Testis (tissue), 3 donors: Measurements from ENCODE around the gene RAD18. TPM values are rescaled to one million over a fixed set of nuclear protein-coding genes. Genes with fewer than 3 reads are reported as not detected.

Source experiments
- DNase-seq: peaks from one replicate; pipeline ENCODE4 v3.0.0-alpha.2; 2019
- H3K27ac ChIP-seq, 2 donors: fragments of 200-600 bp; sonication (generic); one replicate each; pipeline ENCODE4 v1.5.1; 2019
- H3K27me3 ChIP-seq: fragments of 200-600 bp; sonication (generic); one replicate; pipeline ENCODE4 v1.5.1; 2019
- H3K36me3 ChIP-seq: fragments of 200-600 bp; sonication (generic); one replicate; pipeline ENCODE4 v1.5.1; 2017; ENCODE audit warnings: low read depth; ENCODE audit errors: missing control alignments
- H3K4me1 ChIP-seq: fragments of 200-600 bp; sonication (generic); one replicate; pipeline ENCODE4 v1.5.1; 2019
- H3K4me3 ChIP-seq, 2 donors: fragments of 200-600 bp; sonication (generic); one replicate each; pipeline ENCODE4 v1.5.1; 2017 to 2019
- H3K9me3 ChIP-seq: fragments of 200-600 bp; sonication (generic); one replicate; pipeline ENCODE4 v1.5.1; 2017
- POLR2A ChIP-seq: fragments of 450-650 bp; IDR thresholded peaks from one replicate; pipeline ENCODE4 v1.6.1; 2017; ENCODE audit warnings: antibody characterized with exemption, mild to moderate bottlenecking, moderate library complexity
- WGBS, 2 donors: methylation state at CpG; one replicate each; pipeline ENCODE4 v1.1.5; 2018; 5-methylcytosine and 5-hydroxymethylcytosine counted together
- intact Hi-C: fragments of 100-400 bp; cut with DNase I; formaldehyde crosslinking; loops from one replicate; pipeline ENCODE4 v1.15.1; 2023; ENCODE audit warnings: low total_unique reads
- polyA plus RNA-seq: library from polyadenylated mRNA; stranded (reverse); fragments of 350-450 nt; fragmentation: Illumina TruSeq; extraction: RNeasy Lipid Tissue Mini Kit (QIAGEN cat#74804); gene quantifications from one replicate; pipeline ENCODE4 v1.2.3, GENCODE V29; 2014; ENCODE audit warnings: low read depth, low replicate concordance; ENCODE audit not compliant: insufficient read depth
- total RNA-seq, 2 donors: library from RNA; depleted of rRNA; stranded (reverse); fragments of >200 nt; gene quantifications; one replicate each; pipeline ENCODE4 v1.2.3, GENCODE V29; 2016
- TF ChIP-seq, protein P1 (sequence below), 3 experiments: fragments of 450-650 bp in 2 of 3; fragments of 200-600 bp in 1 of 3; sonication (generic) in 1 of 3; IDR thresholded peaks; one replicate each; pipeline ENCODE4 v1.5.1; 2016 to 2019; ENCODE audit warnings: antibody characterized with exemption in 3 of 3, mild to moderate bottlenecking in 2 of 3, moderate library complexity in 1 of 3

The RAD18 gene
- total and polyA plus RNA-seq, 3 donors from 2014 or later, result 7.6 to 27.0 (median 18.8) TPM

DNA sequence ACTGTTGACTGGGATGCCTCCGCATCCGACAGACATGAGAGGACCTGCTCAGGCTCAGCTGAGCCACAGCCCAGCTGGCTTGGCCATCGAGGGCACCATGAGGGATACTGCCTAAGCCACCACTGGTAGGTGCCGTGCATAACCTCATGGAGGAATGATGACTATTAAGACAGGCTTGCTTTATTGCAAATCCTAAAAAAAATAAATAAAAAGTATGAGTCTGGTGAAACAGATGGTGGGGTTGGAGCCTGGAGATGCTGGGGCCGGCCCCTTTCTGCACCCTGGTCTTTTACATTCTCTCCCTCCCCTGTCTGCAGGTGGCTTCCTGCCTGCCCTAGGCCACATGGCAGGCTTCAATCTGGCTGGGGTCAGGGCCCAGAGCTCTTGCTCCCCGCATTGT lies 24.0 kb upstream of the RAD18 start:
- 85 to 88% methylated on average over 6 of the region's 6 CpGs for WGBS, 2 donors
- TF ChIP-seq, protein P1, sequence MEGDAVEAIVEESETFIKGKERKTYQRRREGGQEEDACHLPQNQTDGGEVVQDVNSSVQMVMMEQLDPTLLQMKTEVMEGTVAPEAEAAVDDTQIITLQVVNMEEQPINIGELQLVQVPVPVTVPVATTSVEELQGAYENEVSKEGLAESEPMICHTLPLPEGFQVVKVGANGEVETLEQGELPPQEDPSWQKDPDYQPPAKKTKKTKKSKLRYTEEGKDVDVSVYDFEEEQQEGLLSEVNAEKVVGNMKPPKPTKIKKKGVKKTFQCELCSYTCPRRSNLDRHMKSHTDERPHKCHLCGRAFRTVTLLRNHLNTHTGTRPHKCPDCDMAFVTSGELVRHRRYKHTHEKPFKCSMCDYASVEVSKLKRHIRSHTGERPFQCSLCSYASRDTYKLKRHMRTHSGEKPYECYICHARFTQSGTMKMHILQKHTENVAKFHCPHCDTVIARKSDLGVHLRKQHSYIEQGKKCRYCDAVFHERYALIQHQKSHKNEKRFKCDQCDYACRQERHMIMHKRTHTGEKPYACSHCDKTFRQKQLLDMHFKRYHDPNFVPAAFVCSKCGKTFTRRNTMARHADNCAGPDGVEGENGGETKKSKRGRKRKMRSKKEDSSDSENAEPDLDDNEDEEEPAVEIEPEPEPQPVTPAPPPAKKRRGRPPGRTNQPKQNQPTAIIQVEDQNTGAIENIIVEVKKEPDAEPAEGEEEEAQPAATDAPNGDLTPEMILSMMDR (IDR thresholded peaks at IDR 0.05), result no peak
- no peak for TF ChIP-seq POLR2A
- intact Hi-C loops, result loop anchor here (5.0 kb wide), 1 partner anchor 315 kb away; no protein-coding TSS in a partner anchor

DNA sequence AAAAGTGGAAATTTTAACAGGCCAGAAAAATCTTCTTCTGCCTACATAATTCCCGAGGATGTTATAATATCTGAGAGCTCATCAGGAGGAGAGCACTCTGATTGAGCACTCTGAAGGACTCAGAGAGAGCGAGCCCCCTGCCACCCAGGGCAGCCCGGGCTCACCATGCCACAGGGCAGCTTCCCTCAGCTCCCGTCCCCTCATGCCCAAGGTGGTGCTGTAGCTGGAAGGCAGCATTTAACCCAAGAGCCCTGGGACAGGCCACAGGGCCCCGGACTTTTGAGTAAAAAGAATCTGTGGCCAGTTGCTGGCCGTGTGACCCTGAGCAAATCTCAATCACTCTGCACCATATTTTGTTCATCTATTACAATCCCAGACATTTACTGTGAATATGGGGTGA lies 23.5 kb upstream of the RAD18 start:
- intact Hi-C loops, result loop anchor here (5.0 kb wide), 1 partner anchor 316 kb away; no protein-coding TSS in a partner anchor
- Histone ChIP-seq H3K27ac (no peak overlapping the region), H3K4me1 (no peaks in the 10 kb centered on the region), H3K4me3 (no peak overlapping the region), H3K27me3 (no peaks in the 10 kb centered on the region), H3K36me3 (no peaks in the 10 kb centered on the region), H3K9me3 (no peaks in the 10 kb centered on the region)
- no peak for DNase-seq
- TF ChIP-seq POLR2A, result no peak
- TF ChIP-seq, protein P1 (IDR thresholded peaks at IDR 0.05), result no peak
- 79 to 89% methylated on average over 6 of the region's 6 CpGs for WGBS, 2 donors

More for the DNA sequence above, 24.0 kb upstream of the RAD18 start:
- no peak for DNase-seq
- Histone ChIP-seq H3K4me1 (no peaks in the 10 kb centered on the region), H3K36me3 (no peaks in the 10 kb centered on the region), H3K27me3 (no peaks in the 10 kb centered on the region), H3K4me3 (no peak overlapping the region), H3K9me3 (no peaks in the 10 kb centered on the region), H3K27ac (no peak overlapping the region)

DNA sequence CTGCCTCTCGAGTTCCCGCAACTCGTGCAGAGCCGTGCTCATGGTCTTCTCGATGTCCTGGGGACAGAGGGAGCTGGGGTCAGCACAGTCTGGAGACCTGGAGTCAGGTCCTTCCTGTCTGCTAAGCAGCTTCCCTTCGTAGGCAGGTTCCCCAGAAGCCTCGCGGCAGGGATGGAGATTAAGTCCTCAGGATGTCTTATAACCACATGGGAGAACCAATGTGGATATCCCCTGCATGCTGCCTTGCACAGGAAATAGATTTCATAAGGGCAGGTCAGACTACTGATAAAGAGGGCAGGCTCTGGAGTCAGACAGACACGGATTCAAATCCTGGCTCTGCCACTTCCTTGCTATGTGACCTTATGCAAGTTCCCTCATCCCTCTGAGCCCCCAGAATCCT lies 22.6 kb upstream of the RAD18 start:
- no peak overlapping the region for H3K4me3 ChIP-seq
- no peaks in the 10 kb centered on the region for H3K36me3 ChIP-seq
- TF ChIP-seq, protein P1 (IDR thresholded peaks at IDR 0.05), result no peak
- TF ChIP-seq POLR2A, result no peak
- H3K9me3 ChIP-seq, result no peaks in the 10 kb centered on the region
- H3K27ac ChIP-seq, result no peak overlapping the region
- DNase-seq, result no peak
- intact Hi-C loops, result loop anchor here (5.0 kb wide), 1 partner anchor 316 kb away; no protein-coding TSS in a partner anchor
- WGBS, 2 donors, result 63 to 81% methylated on average over 9 of the region's 9 CpGs
- no peaks in the 10 kb centered on the region for H3K27me3 ChIP-seq
- no peaks in the 10 kb centered on the region for H3K4me1 ChIP-seq

DNA sequence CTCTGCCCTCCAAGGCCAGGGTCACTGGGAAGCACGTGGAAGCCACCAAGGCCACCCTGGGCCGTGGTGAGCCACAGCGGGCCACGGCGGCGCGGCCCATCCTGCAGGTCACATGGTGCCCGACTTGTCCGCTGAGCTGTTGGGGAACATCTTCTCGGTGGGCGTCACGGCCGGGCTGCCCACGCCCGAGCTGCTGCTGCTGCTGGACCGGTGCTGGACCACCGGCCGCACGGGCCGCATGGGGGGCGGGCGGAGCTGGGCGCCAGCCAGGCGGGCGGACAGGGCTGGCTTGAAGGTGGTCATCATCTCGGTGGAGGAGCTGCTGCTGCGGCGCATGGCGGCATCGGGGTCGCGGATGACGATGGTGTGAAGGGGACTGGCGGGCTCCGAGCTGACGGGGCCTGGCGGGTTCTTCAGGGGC lies 22.1 kb upstream of the RAD18 start:
- Histone ChIP-seq H3K9me3 (no peaks in the 10 kb centered on the region), H3K36me3 (no peaks in the 10 kb centered on the region), H3K4me3 (no peak overlapping the region), H3K27me3 (no peaks in the 10 kb centered on the region), H3K27ac (no peak overlapping the region), H3K4me1 (no peaks in the 10 kb centered on the region)
- intact Hi-C loops, result loop anchor here (5.0 kb wide), 1 partner anchor 317 kb away; no protein-coding TSS in a partner anchor
- TF ChIP-seq, protein P1 (IDR thresholded peaks at IDR 0.05), result no peak
- no peak for TF ChIP-seq POLR2A
- DNase-seq, result no peak
- WGBS, 2 donors, result 72% methylated on average over 32 of the region's 37 CpGs; no CpG with 5 or more reads in 1 of the 2 donors

DNA sequence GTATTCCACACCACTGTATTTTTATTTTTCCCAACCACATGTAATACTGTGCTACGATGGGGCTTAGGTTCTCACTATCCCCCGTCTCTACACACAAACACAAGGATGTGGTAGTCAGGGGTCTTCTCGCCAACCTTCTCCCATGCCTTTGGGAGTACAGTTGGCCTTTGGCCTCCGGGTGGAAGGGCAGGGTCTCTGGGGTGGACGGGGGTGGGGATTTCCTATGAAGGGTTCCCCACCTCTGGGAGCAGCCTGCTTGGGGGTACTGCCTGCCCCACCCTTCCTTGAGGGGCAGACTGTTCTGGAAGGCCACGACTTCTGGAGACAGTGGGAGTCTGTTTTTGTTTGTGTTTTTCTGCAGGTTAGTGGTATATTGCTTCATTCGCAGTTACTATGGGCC lies 21.3 kb upstream of the RAD18 start:
- TF ChIP-seq, protein P1 (IDR thresholded peaks at IDR 0.05), result no peak
- no peak for TF ChIP-seq POLR2A
- WGBS, 2 donors, result 83% methylated on average over 7 of the region's 7 CpGs

More for the DNA sequence above, 21.3 kb upstream of the RAD18 start:
- intact Hi-C loops, result no loop called here
- H3K27me3 ChIP-seq, result no peaks in the 10 kb centered on the region
- H3K4me3 ChIP-seq, result no peak overlapping the region
- no peaks in the 10 kb centered on the region for H3K4me1 ChIP-seq
- no peaks in the 10 kb centered on the region for H3K36me3 ChIP-seq
- no peak for DNase-seq
- H3K27ac ChIP-seq, result no peak overlapping the region
- H3K9me3 ChIP-seq, result no peaks in the 10 kb centered on the region
